ENCODE data around the gene RAB27B.

Gene RAB27B

GRCh38 chr18:54856105-54856646 lies 27.9 kb downstream of the RAB27B start:
- Histone ChIP-seq H2AFZ (ENCODE audit: low read depth, low read length) (no peak overlapping the region), H3K27me3 (ENCODE audit: insufficient read depth, low read length) (no peaks in the 10 kb centered on the region), H3K9me3 (ENCODE audit: low read length) (no peaks in the 10 kb centered on the region), H3K4me1 (ENCODE audit: insufficient read depth, low read length) (no peaks in the 10 kb centered on the region), H3K36me3 (ENCODE audit: insufficient read depth, low read length) (no peaks in the 10 kb centered on the region), H3K4me3 (ENCODE audit: low read length) (no peak overlapping the region)

GRCh38 chr18:54857499-54857898 lies 29.2 kb downstream of the RAB27B start:
- Histone ChIP-seq H3K9me3 (ENCODE audit: low read length) (no peaks in the 10 kb centered on the region), H3K27me3 (ENCODE audit: insufficient read depth, low read length) (no peaks in the 10 kb centered on the region), H3K4me1 (ENCODE audit: insufficient read depth, low read length) (no peaks in the 10 kb centered on the region), H3K36me3 (ENCODE audit: insufficient read depth, low read length) (no peaks in the 10 kb centered on the region), H2AFZ (ENCODE audit: low read depth, low read length) (no peak overlapping the region), H3K4me3 (ENCODE audit: low read length) (no peak overlapping the region)

- no peak overlapping the region for H2AFZ ChIP-seq (ENCODE audit: low read depth, low read length)
- H3K27me3 ChIP-seq (ENCODE audit: insufficient read depth, low read length): no peaks in the 10 kb centered on the region
- H3K4me3 ChIP-seq (ENCODE audit: low read length): no peak overlapping the region
- no peaks in the 10 kb centered on the region for H3K4me1 ChIP-seq (ENCODE audit: insufficient read depth, low read length)
- H3K9me3 ChIP-seq (ENCODE audit: low read length): no peaks in the 10 kb centered on the region
- no peaks in the 10 kb centered on the region for H3K36me3 ChIP-seq (ENCODE audit: insufficient read depth, low read length)
Observed at GRCh38 chr18:54859667-54860421, 31.6 kb downstream of the RAB27B start.

GRCh38 chr18:54860941-54861340 lies 32.7 kb downstream of the RAB27B start:
- H3K4me3 ChIP-seq (ENCODE audit: low read length): no peak overlapping the region
- H3K27me3 ChIP-seq (ENCODE audit: insufficient read depth, low read length): no peaks in the 10 kb centered on the region
- H3K36me3 ChIP-seq (ENCODE audit: insufficient read depth, low read length): no peaks in the 10 kb centered on the region
- no peaks in the 10 kb centered on the region for H3K4me1 ChIP-seq (ENCODE audit: insufficient read depth, low read length)
- no peak overlapping the region for H2AFZ ChIP-seq (ENCODE audit: low read depth, low read length)
- H3K9me3 ChIP-seq (ENCODE audit: low read length): no peaks in the 10 kb centered on the region

GRCh38 chr18:54867131-54867530 lies 38.9 kb downstream of the RAB27B start:
- H3K27me3 ChIP-seq (ENCODE audit: insufficient read depth, low read length): no peaks in the 10 kb centered on the region
- H3K4me3 ChIP-seq (ENCODE audit: low read length): no peak overlapping the region
- H2AFZ ChIP-seq (ENCODE audit: low read depth, low read length): no peak overlapping the region
- H3K4me1 ChIP-seq (ENCODE audit: insufficient read depth, low read length): no peaks in the 10 kb centered on the region
- no peaks in the 10 kb centered on the region for H3K36me3 ChIP-seq (ENCODE audit: insufficient read depth, low read length)
- no peaks in the 10 kb centered on the region for H3K9me3 ChIP-seq (ENCODE audit: low read length)

GRCh38 chr18:54871231-54871630 lies 43.0 kb downstream of the RAB27B start:
- no peaks in the 10 kb centered on the region for H3K9me3 ChIP-seq (ENCODE audit: low read length)

GRCh38 chr18:54872681-54873080 lies 44.4 kb downstream of the RAB27B start:
- H3K4me1 ChIP-seq (ENCODE audit: insufficient read depth, low read length): no peaks in the 10 kb centered on the region

More at GRCh38 chr18:54871231-54871630, 43.0 kb downstream of the RAB27B start:
- no peak overlapping the region for H2AFZ ChIP-seq (ENCODE audit: low read depth, low read length)
- H3K4me3 ChIP-seq (ENCODE audit: low read length): no peak overlapping the region
- no peaks in the 10 kb centered on the region for H3K4me1 ChIP-seq (ENCODE audit: insufficient read depth, low read length)
- no peaks in the 10 kb centered on the region for H3K27me3 ChIP-seq (ENCODE audit: insufficient read depth, low read length)
- H3K36me3 ChIP-seq (ENCODE audit: insufficient read depth, low read length): no peaks in the 10 kb centered on the region

GRCh38 chr18:54873884-54874255 lies 45.6 kb downstream of the RAB27B start:
- Histone ChIP-seq H3K4me1 (ENCODE audit: insufficient read depth, low read length) (peaks cover 4% of the 10 kb centered on the region), H3K9me3 (ENCODE audit: low read length) (no peaks in the 10 kb centered on the region), H3K4me3 (ENCODE audit: low read length) (no peak overlapping the region), H3K27me3 (ENCODE audit: insufficient read depth, low read length) (no peaks in the 10 kb centered on the region), H3K36me3 (ENCODE audit: insufficient read depth, low read length) (no peaks in the 10 kb centered on the region), H2AFZ (ENCODE audit: low read depth, low read length) (no peak overlapping the region)

More at GRCh38 chr18:54872681-54873080, 44.4 kb downstream of the RAB27B start:
- Histone ChIP-seq H3K9me3 (ENCODE audit: low read length) (no peaks in the 10 kb centered on the region), H3K4me3 (ENCODE audit: low read length) (no peak overlapping the region), H2AFZ (ENCODE audit: low read depth, low read length) (no peak overlapping the region), H3K36me3 (ENCODE audit: insufficient read depth, low read length) (no peaks in the 10 kb centered on the region), H3K27me3 (ENCODE audit: insufficient read depth, low read length) (no peaks in the 10 kb centered on the region)

GRCh38 chr18:54875063-54875462 lies 46.8 kb downstream of the RAB27B start:
- Histone ChIP-seq H3K4me3 (ENCODE audit: low read length) (no peak overlapping the region), H3K27me3 (ENCODE audit: insufficient read depth, low read length) (no peaks in the 10 kb centered on the region), H3K36me3 (ENCODE audit: insufficient read depth, low read length) (no peaks in the 10 kb centered on the region), H3K9me3 (ENCODE audit: low read length) (no peaks in the 10 kb centered on the region), H3K4me1 (ENCODE audit: insufficient read depth, low read length) (peaks cover 4% of the 10 kb centered on the region), H2AFZ (ENCODE audit: low read depth, low read length) (no peak overlapping the region)

GRCh38 chr18:54877076-54877475 lies 48.8 kb downstream of the RAB27B start:
- H2AFZ ChIP-seq (ENCODE audit: low read depth, low read length): no peak overlapping the region
- H3K4me1 ChIP-seq (ENCODE audit: insufficient read depth, low read length): peaks cover 13% of the 10 kb centered on the region
- H3K27me3 ChIP-seq (ENCODE audit: insufficient read depth, low read length): no peaks in the 10 kb centered on the region
- no peaks in the 10 kb centered on the region for H3K9me3 ChIP-seq (ENCODE audit: low read length)
- H3K4me3 ChIP-seq (ENCODE audit: low read length): no peak overlapping the region
- H3K36me3 ChIP-seq (ENCODE audit: insufficient read depth, low read length): no peaks in the 10 kb centered on the region

GRCh38 chr18:54878159-54878622 lies 49.9 kb downstream of the RAB27B start:
- H3K27me3 ChIP-seq (ENCODE audit: insufficient read depth, low read length): no peaks in the 10 kb centered on the region
- peaks cover 13% of the 10 kb centered on the region for H3K4me1 ChIP-seq (ENCODE audit: insufficient read depth, low read length)
- no peaks in the 10 kb centered on the region for H3K36me3 ChIP-seq (ENCODE audit: insufficient read depth, low read length)
- no peaks in the 10 kb centered on the region for H3K9me3 ChIP-seq (ENCODE audit: low read length)
- H2AFZ ChIP-seq (ENCODE audit: low read depth, low read length): peak overlapping the region; percentile 61
- H3K4me3 ChIP-seq (ENCODE audit: low read length): no peak overlapping the region

GRCh38 chr18:54878659-54879358 lies 50.5 kb downstream of the RAB27B start:
- no peaks in the 10 kb centered on the region for H3K27me3 ChIP-seq (ENCODE audit: insufficient read depth, low read length)
- H2AFZ ChIP-seq (ENCODE audit: low read depth, low read length): peak overlapping the region; percentile 61
- peaks cover 13% of the 10 kb centered on the region for H3K4me1 ChIP-seq (ENCODE audit: insufficient read depth, low read length)
- H3K4me3 ChIP-seq (ENCODE audit: low read length): no peak overlapping the region
- no peaks in the 10 kb centered on the region for H3K9me3 ChIP-seq (ENCODE audit: low read length)
- no peaks in the 10 kb centered on the region for H3K36me3 ChIP-seq (ENCODE audit: insufficient read depth, low read length)

GRCh38 chr18:54879691-54880090 lies 51.4 kb downstream of the RAB27B start:
- no peaks in the 10 kb centered on the region for H3K27me3 ChIP-seq (ENCODE audit: insufficient read depth, low read length)
- no peaks in the 10 kb centered on the region for H3K9me3 ChIP-seq (ENCODE audit: low read length)
- H2AFZ ChIP-seq (ENCODE audit: low read depth, low read length): no peak overlapping the region
- no peaks in the 10 kb centered on the region for H3K36me3 ChIP-seq (ENCODE audit: insufficient read depth, low read length)
- no peak overlapping the region for H3K4me3 ChIP-seq (ENCODE audit: low read length)
- H3K4me1 ChIP-seq (ENCODE audit: insufficient read depth, low read length): peaks cover 13% of the 10 kb centered on the region
